Keratinocyte (primary cell): ENCODE results near the gene ORM2.

Experiments used
- EZH2 ChIP-seq: IDR thresholded peaks from one replicate; pipeline ENCODE4 v1.6.1; 2012; ENCODE audit warnings: inconsistent platforms, mild to moderate bottlenecking, low read length, moderate library complexity
- TF ChIP-seq, protein P1 (sequence below), 3 experiments: IDR thresholded peaks in 1 of 3; conservative IDR thresholded peaks in 1 of 3; optimal IDR thresholded peaks in 1 of 3; 2 replicates in 2 of 3; 3 replicates in 1 of 3; pipeline versions ENCODE3 to v1.5.1; 2011; ENCODE audit warnings: low read length in 3 of 3, mild to moderate bottlenecking in 3 of 3, moderate library complexity in 2 of 3, control low read depth in 1 of 3, inconsistent platforms in 1 of 3; ENCODE audit not compliant: insufficient read depth in 2 of 3; ENCODE audit errors: extremely low read depth in 1 of 3

DNA sequence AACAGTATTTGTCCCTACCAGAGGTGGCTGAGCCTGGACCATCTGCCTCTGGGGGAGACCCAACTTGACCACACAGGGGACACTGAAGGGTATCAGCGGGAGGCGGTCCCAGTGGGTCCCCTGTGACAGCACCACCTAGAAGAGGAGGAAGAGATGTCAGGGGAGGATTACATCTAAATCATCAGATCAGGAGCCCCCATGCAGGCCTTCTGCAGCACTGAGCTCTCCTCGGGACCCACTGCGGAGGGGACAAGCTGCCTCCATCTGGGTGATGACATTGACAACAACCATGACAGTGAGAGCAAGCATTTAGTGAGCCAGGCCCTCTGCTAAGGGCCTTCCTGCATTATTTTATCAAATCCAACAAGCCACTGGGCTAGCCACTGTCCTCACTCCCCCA lies 12.3 kb downstream of the ORM2 start:
- TF ChIP-seq, protein P1, sequence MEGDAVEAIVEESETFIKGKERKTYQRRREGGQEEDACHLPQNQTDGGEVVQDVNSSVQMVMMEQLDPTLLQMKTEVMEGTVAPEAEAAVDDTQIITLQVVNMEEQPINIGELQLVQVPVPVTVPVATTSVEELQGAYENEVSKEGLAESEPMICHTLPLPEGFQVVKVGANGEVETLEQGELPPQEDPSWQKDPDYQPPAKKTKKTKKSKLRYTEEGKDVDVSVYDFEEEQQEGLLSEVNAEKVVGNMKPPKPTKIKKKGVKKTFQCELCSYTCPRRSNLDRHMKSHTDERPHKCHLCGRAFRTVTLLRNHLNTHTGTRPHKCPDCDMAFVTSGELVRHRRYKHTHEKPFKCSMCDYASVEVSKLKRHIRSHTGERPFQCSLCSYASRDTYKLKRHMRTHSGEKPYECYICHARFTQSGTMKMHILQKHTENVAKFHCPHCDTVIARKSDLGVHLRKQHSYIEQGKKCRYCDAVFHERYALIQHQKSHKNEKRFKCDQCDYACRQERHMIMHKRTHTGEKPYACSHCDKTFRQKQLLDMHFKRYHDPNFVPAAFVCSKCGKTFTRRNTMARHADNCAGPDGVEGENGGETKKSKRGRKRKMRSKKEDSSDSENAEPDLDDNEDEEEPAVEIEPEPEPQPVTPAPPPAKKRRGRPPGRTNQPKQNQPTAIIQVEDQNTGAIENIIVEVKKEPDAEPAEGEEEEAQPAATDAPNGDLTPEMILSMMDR (optimal IDR thresholded peaks at IDR 0.05 in 1 of 3, IDR thresholded peaks at IDR 0.05 in 1 of 3, conservative IDR thresholded peaks at IDR 0.05 in 1 of 3; ENCODE audit: extremely low read depth in 1 of 3, insufficient read depth in 2 of 3, low read length in 3 of 3), result no peak
- TF ChIP-seq EZH2, result no peak
